Fibroblast of mammary gland (primary cell): ENCODE measurements around the gene LSM6.

Source experiments
- DNase-seq: peaks from one replicate; pipeline ENCODE4 v3.0.0-alpha.2; 2010; ENCODE audit warnings: low read depth
- H3K4me3 ChIP-seq: 2 replicates; pipeline ENCODE4 v1.5.1; 2011; ENCODE audit warnings: low read depth, mild to moderate bottlenecking, low read length, moderate library complexity; ENCODE audit not compliant: control insufficient read depth
- CTCF ChIP-seq: conservative IDR thresholded peaks from 2 replicates; pipeline ENCODE4 v1.5.1; 2011; ENCODE audit warnings: low read depth, low read length, inconsistent platforms; ENCODE audit not compliant: control insufficient read depth, insufficient read depth

Gene LSM6

GRCh38 chr4:146175541-146176453 lies at the start of gene LSM6:
Gene LSM6, plus strand, starts transcription at chr4:146175718. Its CDS starts 7,204 bp downstream, at chr4:146182922.
- DNase-seq, result peak; percentile 85
- no peak for TF ChIP-seq CTCF
- peak within 1 kb of the TSS; percentile 89 for H3K4me3 ChIP-seq

- DNase-seq, result peak; percentile 31
- no peak for TF ChIP-seq CTCF
- H3K4me3 ChIP-seq, result no peak overlapping the region
Observed at GRCh38 chr4:146132445-146132844, 43.1 kb upstream of the LSM6 start.

GRCh38 chr4:146134761-146135445 lies 40.6 kb upstream of the LSM6 start:
- no peak overlapping the region for H3K4me3 ChIP-seq
- DNase-seq, result peak; percentile 23
- no peak for TF ChIP-seq CTCF

GRCh38 chr4:146135941-146136340 lies 39.6 kb upstream of the LSM6 start:
- no peak for DNase-seq
- TF ChIP-seq CTCF, result no peak
- H3K4me3 ChIP-seq, result no peak overlapping the region

- TF ChIP-seq CTCF, result no peak
- no peak overlapping the region for H3K4me3 ChIP-seq
- DNase-seq, result no peak
Observed at GRCh38 chr4:146142768-146143167, 32.8 kb upstream of the LSM6 start.

GRCh38 chr4:146143888-146144287 lies 31.6 kb upstream of the LSM6 start:
- TF ChIP-seq CTCF, result no peak
- DNase-seq, result no peak
- no peak overlapping the region for H3K4me3 ChIP-seq
